HCT116 (cell line): ENCODE results near the gene FOXP2. TPM values are rescaled to one million over a fixed set of nuclear protein-coding genes. Genes with fewer than 3 reads are reported as not detected.

Experiments
- ATAC-seq: fragments of 200-7000 bp; cut with Tn5 transposase; 2 replicates; pipeline ENCODE4 v1.9.1; 2020; ENCODE audit warnings: mild to moderate bottlenecking, moderate library complexity
- BruUV-seq: library from RNA; stranded (reverse); fragments of 400-500 nt; replicated peaks from 2 replicates; lab custom pipeline; 2021; lab: Mats Ljungman, UMichigan
- CTCF ChIA-PET: fragments of 300-600 bp; sonication (Branson Sonifier 250); formaldehyde crosslinking; loops from one replicate; lab custom pipeline; 2021; ENCODE audit warnings: antibody characterized with exemption; lab: Charles Lee
- POLR2A ChIA-PET: fragments of 300-600, 350-600 bp; sonication (Branson Sonifier 250); formaldehyde crosslinking; loops from one replicate; lab custom pipeline; 2021; ENCODE audit warnings: antibody characterized with exemption; lab: Charles Lee
- RAD21 ChIA-PET, 2 experiments: fragments of 300-600 bp; sonication (Branson Sonifier 250); formaldehyde crosslinking; loops; one replicate each; lab custom pipeline; 2023; ENCODE audit warnings: low total read pairs in 2 of 2; ENCODE audit not compliant: uncharacterized antibody in 2 of 2, unreplicated experiment in 2 of 2, low non-redundant PET in 1 of 2; lab: Charles Lee
- DNase-seq: peaks from one replicate; pipeline ENCODE4 v3.0.0-alpha.2; 2010; ENCODE audit warnings: low read depth, low spot score
- H2AFZ ChIP-seq: fragments of 200-600 bp; shearing (Covaris generic), sonication (generic); 2 replicates; pipeline ENCODE4 v1.6.1; 2017; ENCODE audit warnings: low read depth, mixed run types, mixed read lengths, antibody characterized with exemption, low read length; ENCODE audit not compliant: poor library complexity, severe bottlenecking
- H3K27ac ChIP-seq: 2 replicates; pipeline ENCODE4 v1.5.1; 2012; ENCODE audit warnings: low read depth, low read length
- H3K27me3 ChIP-seq: fragments of 200-600 bp; sonication (generic); 2 replicates; pipeline ENCODE4 v1.6.1; 2016; ENCODE audit warnings: mixed run types, low read length, mixed read lengths; ENCODE audit not compliant: insufficient read depth
- H3K36me3 ChIP-seq, 2 experiments: fragments of 200-500 bp in 1 of 2; fragments of 200-600 bp in 1 of 2; sonication (Bioruptor generic) in 1 of 2; sonication (generic) in 1 of 2; 2 replicates each; pipeline versions ENCODE4 v1.5.1 to v1.6.1; 2014 to 2016; ENCODE audit warnings: low read length in 2 of 2, inconsistent platforms in 1 of 2, mixed read lengths in 1 of 2, mixed run types in 1 of 2; ENCODE audit not compliant: insufficient read depth in 2 of 2, control insufficient read depth in 1 of 2
- H3K4me1 ChIP-seq, 2 experiments: fragments of 200-600 bp in 1 of 2; sonication (generic) in 1 of 2; 2 replicates each; pipeline versions ENCODE4 v1.5.1 to v1.6.1; 2012 to 2017; ENCODE audit warnings: low read length in 2 of 2, inconsistent platforms in 1 of 2, mild to moderate bottlenecking in 1 of 2, mixed read lengths in 1 of 2, mixed run types in 1 of 2, moderate library complexity in 1 of 2; ENCODE audit not compliant: insufficient read depth in 2 of 2, control insufficient read depth in 1 of 2
- H3K4me2 ChIP-seq: fragments of 200-600 bp; sonication (generic); 2 replicates; pipeline ENCODE4 v1.6.1; 2017; ENCODE audit warnings: mixed run types, low read length, mixed read lengths
- H3K4me3 ChIP-seq, 2 experiments: fragments of 200-600 bp in 1 of 2; sonication (generic) in 1 of 2; replicated peaks in 1 of 2; 2 replicates each; pipeline ENCODE4 v1.5.1; 2011 to 2016; ENCODE audit warnings: low read length in 2 of 2, control low read depth in 1 of 2, low read depth in 1 of 2, mild to moderate bottlenecking in 1 of 2, mixed read lengths in 1 of 2, mixed run types in 1 of 2
- H3K79me2 ChIP-seq: fragments of 200-600 bp; sonication (generic); 2 replicates; pipeline ENCODE4 v1.6.1; 2017; ENCODE audit warnings: mild to moderate bottlenecking, mixed run types, low read length, moderate library complexity, mixed read lengths; ENCODE audit not compliant: insufficient read depth
- H3K9ac ChIP-seq: fragments of 200-600 bp; sonication (generic); 2 replicates; pipeline ENCODE4 v1.6.1; 2016; ENCODE audit warnings: low read length, mixed read lengths
- H3K9me2 ChIP-seq: fragments of 200-600 bp; sonication (generic), shearing (Covaris generic); 2 replicates; pipeline ENCODE4 v1.6.1; 2017; ENCODE audit warnings: mixed run types, mild to moderate bottlenecking, moderate library complexity; ENCODE audit not compliant: insufficient read depth
- H3K9me3 ChIP-seq, 2 experiments: fragments of 200-500 bp in 1 of 2; fragments of 200-600 bp in 1 of 2; sonication (Bioruptor generic) in 1 of 2; sonication (generic) in 1 of 2; 2 replicates each; pipeline ENCODE4 v1.6.1; 2014 to 2017; ENCODE audit warnings: low read length in 2 of 2, mixed read lengths in 2 of 2, inconsistent platforms in 1 of 2, low read depth in 1 of 2, mild to moderate bottlenecking in 1 of 2, mixed run types in 1 of 2, moderate library complexity in 1 of 2; ENCODE audit not compliant: control insufficient read depth in 1 of 2, insufficient read depth in 1 of 2
- H4K20me1 ChIP-seq: fragments of 200-600 bp; sonication (generic), shearing (Covaris generic); 2 replicates; pipeline ENCODE4 v1.6.1; 2017; ENCODE audit warnings: mixed run types, mild to moderate bottlenecking, moderate library complexity; ENCODE audit not compliant: insufficient read depth
- EGR1 ChIP-seq: IDR thresholded peaks from 2 replicates; pipeline ENCODE4 v1.6.1; 2012; ENCODE audit warnings: low read depth
- ELF1 ChIP-seq: IDR thresholded peaks from 2 replicates; pipeline ENCODE4 v1.6.1; 2012; ENCODE audit warnings: low read depth, borderline replicate concordance
- EZH2 ChIP-seq: fragments of 200-600 bp; sonication (generic); IDR thresholded peaks from 2 replicates; pipeline ENCODE4 v1.6.1; 2017; ENCODE audit warnings: antibody characterized with exemption, mixed run types
- EZH2phosphoT487 ChIP-seq: fragments of 200-600 bp; IDR thresholded peaks from 2 replicates; pipeline ENCODE4 v1.6.1; 2018; ENCODE audit warnings: antibody characterized with exemption, borderline replicate concordance
- JUND ChIP-seq: IDR thresholded peaks from 2 replicates; pipeline ENCODE4 v1.6.1; 2012
- POLR2A ChIP-seq: IDR thresholded peaks from 2 replicates; pipeline ENCODE4 v1.7.0; 2011; ENCODE audit warnings: borderline replicate concordance; ENCODE audit not compliant: insufficient read depth, insufficient read length; ENCODE audit errors: extremely low read depth
- POLR2AphosphoS5 ChIP-seq: IDR thresholded peaks from 2 replicates; pipeline ENCODE4 v1.6.1; 2011; ENCODE audit warnings: mild to moderate bottlenecking, low read depth, low read length, moderate library complexity
- SIN3A ChIP-seq: IDR thresholded peaks from 2 replicates; pipeline ENCODE4 v1.6.1; 2012; ENCODE audit warnings: low read depth
- TCF7L2 ChIP-seq: IDR thresholded peaks from 2 replicates; pipeline ENCODE4 v1.7.0; 2011; ENCODE audit warnings: borderline replicate concordance, inconsistent platforms; ENCODE audit not compliant: insufficient read depth, insufficient read length; ENCODE audit errors: extremely low read depth
- ZNF274 ChIP-seq: fragments of 200-500 bp; sonication (Bioruptor generic); IDR thresholded peaks from 2 replicates; pipeline ENCODE4 v1.6.1; 2014; ENCODE audit warnings: mild to moderate bottlenecking, low read depth, low read length, inconsistent platforms
- intact Hi-C: fragments of 100-400 bp; cut with micrococcal nuclease; formaldehyde crosslinking; loops from 2 replicates; pipeline ENCODE4 v1.10.0; 2022
- total RNA-seq: library from RNA; stranded (reverse); gene quantifications from one replicate; pipeline ENCODE4 v1.2.1, GENCODE V29; 2021; ENCODE audit not compliant: unreplicated experiment
- TF ChIP-seq, protein P1 (sequence below), 3 experiments: fragments of 200-600 bp in 1 of 3; sonication (generic) in 1 of 3; IDR thresholded peaks in 2 of 3; conservative IDR thresholded peaks in 1 of 3; 2 replicates each; pipeline ENCODE4 v1.5.1; 2012 to 2017; ENCODE audit warnings: low read depth in 2 of 3, low read length in 2 of 3, antibody characterized with exemption in 1 of 3, borderline replicate concordance in 1 of 3, control low read depth in 1 of 3, mild to moderate bottlenecking in 1 of 3, mixed read lengths in 1 of 3, mixed run types in 1 of 3, moderate library complexity in 1 of 3; ENCODE audit not compliant: insufficient read depth in 1 of 3
- TF ChIP-seq, protein P2 (sequence below): IDR thresholded peaks from 2 replicates; pipeline ENCODE4 v1.6.1; 2012
- TF ChIP-seq, protein P3 (sequence below): IDR thresholded peaks from 2 replicates; pipeline ENCODE4 v1.6.1; 2012; ENCODE audit warnings: low read depth
- TF ChIP-seq, protein P4 (sequence below): IDR thresholded peaks from 2 replicates; pipeline ENCODE4 v1.6.1; 2011; ENCODE audit warnings: mild to moderate bottlenecking, low read length, moderate library complexity; ENCODE audit not compliant: insufficient replicate concordance; ENCODE audit errors: extremely low read depth

The FOXP2 gene
- total RNA-seq, 1 experiment from 2014 or later: 2.5 TPM

DNA sequence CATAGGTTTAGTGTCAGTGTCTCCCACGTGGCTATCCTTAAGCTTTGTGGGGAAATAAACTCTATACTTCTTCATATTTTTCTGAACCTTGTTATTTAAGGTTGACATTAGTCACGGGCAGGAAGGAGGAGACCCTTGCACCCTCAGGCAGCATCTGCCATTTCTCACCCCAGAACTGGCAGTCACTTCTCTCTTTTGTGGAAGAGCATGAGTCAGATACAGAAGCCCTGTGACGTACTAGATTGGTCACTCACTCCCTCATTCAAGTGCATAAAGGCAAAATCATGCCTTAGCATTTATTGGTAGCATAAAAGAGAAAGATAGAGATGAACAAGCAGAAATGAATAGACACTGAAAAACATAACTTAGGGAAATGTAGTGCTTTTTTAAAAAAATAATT lies 301.3 kb downstream of the FOXP2 start:
- H3K9ac ChIP-seq: no peak overlapping the region
- no TSS peak for BruUV-seq
- no peak overlapping the region for H3K4me3 ChIP-seq
- intact Hi-C loops: no loop called here
- ChIA-PET POLR2A (no interaction called here), RAD21 (no interaction called here), CTCF (no interaction called here)
- ATAC-seq: no peak
- H3K27ac ChIP-seq: no peak overlapping the region
- H3K79me2 ChIP-seq: no peaks in the 10 kb centered on the region
- no peak overlapping the region for H2AFZ ChIP-seq
- H3K36me3 ChIP-seq: no peaks in the 10 kb centered on the region
- H4K20me1 ChIP-seq: no peaks in the 10 kb centered on the region
- no peaks in the 10 kb centered on the region for H3K4me1 ChIP-seq
- no peak for DNase-seq
- no peaks in the 10 kb centered on the region for H3K27me3 ChIP-seq
- H3K9me3 ChIP-seq: no peaks in the 10 kb centered on the region
- no peaks in the 10 kb centered on the region for H3K9me2 ChIP-seq
- TF ChIP-seq ELF1: no peak
- no peak for TF ChIP-seq EGR1
- no peak for TF ChIP-seq POLR2AphosphoS5
- no peak for TF ChIP-seq SIN3A
- TF ChIP-seq JUND: no peak
- TF ChIP-seq, protein P1, sequence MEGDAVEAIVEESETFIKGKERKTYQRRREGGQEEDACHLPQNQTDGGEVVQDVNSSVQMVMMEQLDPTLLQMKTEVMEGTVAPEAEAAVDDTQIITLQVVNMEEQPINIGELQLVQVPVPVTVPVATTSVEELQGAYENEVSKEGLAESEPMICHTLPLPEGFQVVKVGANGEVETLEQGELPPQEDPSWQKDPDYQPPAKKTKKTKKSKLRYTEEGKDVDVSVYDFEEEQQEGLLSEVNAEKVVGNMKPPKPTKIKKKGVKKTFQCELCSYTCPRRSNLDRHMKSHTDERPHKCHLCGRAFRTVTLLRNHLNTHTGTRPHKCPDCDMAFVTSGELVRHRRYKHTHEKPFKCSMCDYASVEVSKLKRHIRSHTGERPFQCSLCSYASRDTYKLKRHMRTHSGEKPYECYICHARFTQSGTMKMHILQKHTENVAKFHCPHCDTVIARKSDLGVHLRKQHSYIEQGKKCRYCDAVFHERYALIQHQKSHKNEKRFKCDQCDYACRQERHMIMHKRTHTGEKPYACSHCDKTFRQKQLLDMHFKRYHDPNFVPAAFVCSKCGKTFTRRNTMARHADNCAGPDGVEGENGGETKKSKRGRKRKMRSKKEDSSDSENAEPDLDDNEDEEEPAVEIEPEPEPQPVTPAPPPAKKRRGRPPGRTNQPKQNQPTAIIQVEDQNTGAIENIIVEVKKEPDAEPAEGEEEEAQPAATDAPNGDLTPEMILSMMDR (IDR thresholded peaks at IDR 0.05 in 2 of 3, conservative IDR thresholded peaks at IDR 0.05 in 1 of 3; ENCODE audit: borderline replicate concordance in 1 of 3, insufficient read depth in 1 of 3, low read depth in 2 of 3, low read length in 2 of 3): no peak
- TF ChIP-seq TCF7L2: no peak
- TF ChIP-seq, protein P2, sequence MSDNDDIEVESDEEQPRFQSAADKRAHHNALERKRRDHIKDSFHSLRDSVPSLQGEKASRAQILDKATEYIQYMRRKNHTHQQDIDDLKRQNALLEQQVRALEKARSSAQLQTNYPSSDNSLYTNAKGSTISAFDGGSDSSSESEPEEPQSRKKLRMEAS: no peak
- TF ChIP-seq, protein P3, sequence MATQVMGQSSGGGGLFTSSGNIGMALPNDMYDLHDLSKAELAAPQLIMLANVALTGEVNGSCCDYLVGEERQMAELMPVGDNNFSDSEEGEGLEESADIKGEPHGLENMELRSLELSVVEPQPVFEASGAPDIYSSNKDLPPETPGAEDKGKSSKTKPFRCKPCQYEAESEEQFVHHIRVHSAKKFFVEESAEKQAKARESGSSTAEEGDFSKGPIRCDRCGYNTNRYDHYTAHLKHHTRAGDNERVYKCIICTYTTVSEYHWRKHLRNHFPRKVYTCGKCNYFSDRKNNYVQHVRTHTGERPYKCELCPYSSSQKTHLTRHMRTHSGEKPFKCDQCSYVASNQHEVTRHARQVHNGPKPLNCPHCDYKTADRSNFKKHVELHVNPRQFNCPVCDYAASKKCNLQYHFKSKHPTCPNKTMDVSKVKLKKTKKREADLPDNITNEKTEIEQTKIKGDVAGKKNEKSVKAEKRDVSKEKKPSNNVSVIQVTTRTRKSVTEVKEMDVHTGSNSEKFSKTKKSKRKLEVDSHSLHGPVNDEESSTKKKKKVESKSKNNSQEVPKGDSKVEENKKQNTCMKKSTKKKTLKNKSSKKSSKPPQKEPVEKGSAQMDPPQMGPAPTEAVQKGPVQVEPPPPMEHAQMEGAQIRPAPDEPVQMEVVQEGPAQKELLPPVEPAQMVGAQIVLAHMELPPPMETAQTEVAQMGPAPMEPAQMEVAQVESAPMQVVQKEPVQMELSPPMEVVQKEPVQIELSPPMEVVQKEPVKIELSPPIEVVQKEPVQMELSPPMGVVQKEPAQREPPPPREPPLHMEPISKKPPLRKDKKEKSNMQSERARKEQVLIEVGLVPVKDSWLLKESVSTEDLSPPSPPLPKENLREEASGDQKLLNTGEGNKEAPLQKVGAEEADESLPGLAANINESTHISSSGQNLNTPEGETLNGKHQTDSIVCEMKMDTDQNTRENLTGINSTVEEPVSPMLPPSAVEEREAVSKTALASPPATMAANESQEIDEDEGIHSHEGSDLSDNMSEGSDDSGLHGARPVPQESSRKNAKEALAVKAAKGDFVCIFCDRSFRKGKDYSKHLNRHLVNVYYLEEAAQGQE: no peak
- TF ChIP-seq, protein P4, sequence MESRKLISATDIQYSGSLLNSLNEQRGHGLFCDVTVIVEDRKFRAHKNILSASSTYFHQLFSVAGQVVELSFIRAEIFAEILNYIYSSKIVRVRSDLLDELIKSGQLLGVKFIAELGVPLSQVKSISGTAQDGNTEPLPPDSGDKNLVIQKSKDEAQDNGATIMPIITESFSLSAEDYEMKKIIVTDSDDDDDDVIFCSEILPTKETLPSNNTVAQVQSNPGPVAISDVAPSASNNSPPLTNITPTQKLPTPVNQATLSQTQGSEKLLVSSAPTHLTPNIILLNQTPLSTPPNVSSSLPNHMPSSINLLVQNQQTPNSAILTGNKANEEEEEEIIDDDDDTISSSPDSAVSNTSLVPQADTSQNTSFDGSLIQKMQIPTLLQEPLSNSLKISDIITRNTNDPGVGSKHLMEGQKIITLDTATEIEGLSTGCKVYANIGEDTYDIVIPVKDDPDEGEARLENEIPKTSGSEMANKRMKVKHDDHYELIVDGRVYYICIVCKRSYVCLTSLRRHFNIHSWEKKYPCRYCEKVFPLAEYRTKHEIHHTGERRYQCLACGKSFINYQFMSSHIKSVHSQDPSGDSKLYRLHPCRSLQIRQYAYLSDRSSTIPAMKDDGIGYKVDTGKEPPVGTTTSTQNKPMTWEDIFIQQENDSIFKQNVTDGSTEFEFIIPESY: no peak
- TF ChIP-seq POLR2A: no peak
- TF ChIP-seq EZH2phosphoT487: no peak
- no peak for TF ChIP-seq ZNF274
- TF ChIP-seq EZH2: no peak
- H3K4me2 ChIP-seq: no peak overlapping the region
